ENCODE results near the gene EXOC6B. TPM values are rescaled to one million over a fixed set of nuclear protein-coding genes. Genes with fewer than 3 reads are reported as not detected.

Gene EXOC6B
- total and polyA plus RNA-seq, 10 of the 15 experiments (the other 5 are each of a cell fraction or from before 2014, with no cell fraction given): 0.23 to 2.2 (median 1.2) TPM

GRCh38 chr2:72561621-72562318 lies 264.1 kb downstream of the EXOC6B start:
- no peak for DNase-seq (ENCODE audit: low read depth, low spot score)
- intact Hi-C loops (cut with micrococcal nuclease; ENCODE audit: unreplicated experiment) (no loop called here), in situ Hi-C loops (cut with MboI) (no loop called here)
- no TSS peak for BruUV-seq (replicated peaks)
- H3K79me2 ChIP-seq (ENCODE audit: control insufficient read depth, insufficient read depth, low read length): no peaks in the 10 kb centered on the region
- H2AFZ ChIP-seq (ENCODE audit: control insufficient read depth, low read depth, low read length): no peak overlapping the region
- CTCF ChIA-PET: no interaction called here
- no peak for FAIRE-seq
- TF ChIP-seq, protein P1, sequence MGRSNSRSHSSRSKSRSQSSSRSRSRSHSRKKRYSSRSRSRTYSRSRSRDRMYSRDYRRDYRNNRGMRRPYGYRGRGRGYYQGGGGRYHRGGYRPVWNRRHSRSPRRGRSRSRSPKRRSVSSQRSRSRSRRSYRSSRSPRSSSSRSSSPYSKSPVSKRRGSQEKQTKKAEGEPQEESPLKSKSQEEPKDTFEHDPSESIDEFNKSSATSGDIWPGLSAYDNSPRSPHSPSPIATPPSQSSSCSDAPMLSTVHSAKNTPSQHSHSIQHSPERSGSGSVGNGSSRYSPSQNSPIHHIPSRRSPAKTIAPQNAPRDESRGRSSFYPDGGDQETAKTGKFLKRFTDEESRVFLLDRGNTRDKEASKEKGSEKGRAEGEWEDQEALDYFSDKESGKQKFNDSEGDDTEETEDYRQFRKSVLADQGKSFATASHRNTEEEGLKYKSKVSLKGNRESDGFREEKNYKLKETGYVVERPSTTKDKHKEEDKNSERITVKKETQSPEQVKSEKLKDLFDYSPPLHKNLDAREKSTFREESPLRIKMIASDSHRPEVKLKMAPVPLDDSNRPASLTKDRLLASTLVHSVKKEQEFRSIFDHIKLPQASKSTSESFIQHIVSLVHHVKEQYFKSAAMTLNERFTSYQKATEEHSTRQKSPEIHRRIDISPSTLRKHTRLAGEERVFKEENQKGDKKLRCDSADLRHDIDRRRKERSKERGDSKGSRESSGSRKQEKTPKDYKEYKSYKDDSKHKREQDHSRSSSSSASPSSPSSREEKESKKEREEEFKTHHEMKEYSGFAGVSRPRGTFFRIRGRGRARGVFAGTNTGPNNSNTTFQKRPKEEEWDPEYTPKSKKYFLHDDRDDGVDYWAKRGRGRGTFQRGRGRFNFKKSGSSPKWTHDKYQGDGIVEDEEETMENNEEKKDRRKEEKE (IDR thresholded peaks at IDR 0.05): no peak
- TF ChIP-seq DPF2 (IDR thresholded peaks at IDR 0.05) (no peak), CEBPB (IDR thresholded peaks at IDR 0.05; ENCODE audit: borderline replicate concordance in 1 of 2, low read depth in 2 of 2, low read length in 2 of 2) (no peak), KDM1A (IDR thresholded peaks at IDR 0.05; ENCODE audit: borderline replicate concordance) (no peak)
- H3K4me1 ChIP-seq (ENCODE audit: control insufficient read depth, insufficient read depth, low read length): no peaks in the 10 kb centered on the region
- no peak overlapping the region for H3K4me2 ChIP-seq (ENCODE audit: control insufficient read depth, insufficient read depth)
- no peak overlapping the region for H3K9ac ChIP-seq (ENCODE audit: control insufficient read depth, insufficient read depth, low read length)
- no peaks in the 10 kb centered on the region for H3K9me3 ChIP-seq (replicated peaks; ENCODE audit: control insufficient read depth, insufficient read depth, low read length)
- ATAC-seq: no peak
- WGBS (ENCODE audit: insufficient coverage, insufficient replicate concordance, low lambda C conversion rate, missing lambda C conversion rate): 31% methylated on average over 4 of the region's 4 CpGs
- H4K20me1 ChIP-seq (ENCODE audit: control insufficient read depth, insufficient read depth): no peaks in the 10 kb centered on the region
- RAD21 ChIA-PET (ENCODE audit: unreplicated experiment): no interaction called here
- H3K36me3 ChIP-seq (ENCODE audit: control insufficient read depth in 2 of 2, insufficient read depth in 2 of 2, low read length in 1 of 2): no peaks in the 10 kb centered on the region
- no peaks in the 10 kb centered on the region for H3K27me3 ChIP-seq (replicated peaks in 1 of 2; ENCODE audit: control insufficient read depth in 2 of 2, insufficient read depth in 2 of 2, low read length in 1 of 2)
- SMC1A ChIA-PET (ENCODE audit: uncharacterized antibody, unreplicated experiment): interaction anchor here (0.7 to 2.0 kb wide), 3 partner anchors 10 to 122 kb away, joined by 3 to 5 read pairs (median 3); no protein-coding TSS in a partner anchor
- POLR2A ChIA-PET: no interaction called here
- H3K27ac ChIP-seq (ENCODE audit: control insufficient read depth, insufficient read depth): no peak overlapping the region
- no peak overlapping the region for H3K4me3 ChIP-seq

Data from GM12878 (cell line).